Measurements from ENCODE around the gene LYZL1.
"Not testable (repeated sequence)": the region's sequence is repeated elsewhere in the genome, so short reads cannot be mapped to it uniquely, and the experiment has no call there.

The LYZL1 gene

GRCh38 chr10:29263506-29263905 is 25.4 kb upstream of the LYZL1 start:
- DNase-seq (ENCODE audit: low spot score), result no peak

GRCh38 chr10:29265210-29265768 is 23.6 kb upstream of the LYZL1 start:
- no peak for DNase-seq (ENCODE audit: low spot score)

GRCh38 chr10:29266641-29267040 is 22.2 kb upstream of the LYZL1 start:
- DNase-seq (ENCODE audit: low spot score), result no peak

GRCh38 chr10:29268011-29268410 is 20.9 kb upstream of the LYZL1 start:
- no peak for DNase-seq (ENCODE audit: low spot score)

- no peak for DNase-seq (ENCODE audit: low spot score)
These were observed 19.4 kb upstream of the LYZL1 start for GRCh38 chr10:29269486-29269885.

GRCh38 chr10:29270883-29271282 is 18.0 kb upstream of the LYZL1 start:
- no peak for DNase-seq (ENCODE audit: low spot score)

GRCh38 chr10:29271877-29272276 is 17.0 kb upstream of the LYZL1 start:
- DNase-seq (ENCODE audit: low spot score), result no peak

GRCh38 chr10:29273478-29273877 is 15.4 kb upstream of the LYZL1 start:
- DNase-seq (ENCODE audit: low spot score), result no peak

GRCh38 chr10:29276251-29276850 is 12.5 kb upstream of the LYZL1 start:
- no peak for DNase-seq (ENCODE audit: low spot score)

GRCh38 chr10:29277296-29277695 is 11.6 kb upstream of the LYZL1 start:
- no peak for DNase-seq (ENCODE audit: low spot score)

- no peak for DNase-seq (ENCODE audit: low spot score)
These were observed 8.9 kb upstream of the LYZL1 start for GRCh38 chr10:29279779-29280487.

- DNase-seq (ENCODE audit: low spot score), result no peak
These were observed 8.4 kb upstream of the LYZL1 start for GRCh38 chr10:29280488-29280840.

- no peak for DNase-seq (ENCODE audit: low spot score)
These were observed 3.2 kb upstream of the LYZL1 start for GRCh38 chr10:29285624-29286051.

- no peak for DNase-seq (ENCODE audit: low spot score)
These were observed 1.2 kb upstream of the LYZL1 start for GRCh38 chr10:29287635-29288034.

GRCh38 chr10:29291561-29291960 is 2.7 kb downstream of the LYZL1 start:
- DNase-seq (ENCODE audit: low spot score), result not testable (repeated sequence)

GRCh38 chr10:29292406-29292805 is 3.5 kb downstream of the LYZL1 start:
- DNase-seq (ENCODE audit: low spot score), result not testable (repeated sequence)

GRCh38 chr10:29295813-29296212 is 6.9 kb downstream of the LYZL1 start:
- no peak for DNase-seq (ENCODE audit: low spot score)

- DNase-seq (ENCODE audit: low spot score), result no peak
These were observed 8.8 kb downstream of the LYZL1 start for GRCh38 chr10:29297678-29298077.

- no peak for DNase-seq (ENCODE audit: low spot score)
These were observed 12.6 kb downstream of the LYZL1 start for GRCh38 chr10:29301359-29301910.

- DNase-seq (ENCODE audit: low spot score), result no peak
These were observed 13.6 kb downstream of the LYZL1 start for GRCh38 chr10:29302499-29302898.

- DNase-seq (ENCODE audit: low spot score), result peak; percentile 48
These were observed 15.6 kb downstream of the LYZL1 start for GRCh38 chr10:29304264-29304994.

GRCh38 chr10:29304995-29305335 is 16.1 kb downstream of the LYZL1 start:
- no peak for DNase-seq (ENCODE audit: low spot score)

- no peak for DNase-seq (ENCODE audit: low spot score)
These were observed 17.8 kb downstream of the LYZL1 start for GRCh38 chr10:29306688-29307087.
